Thyroid gland (tissue), 4 donors: ENCODE measurements around the gene KLRB1. TPM values are rescaled to one million over a fixed set of nuclear protein-coding genes. Genes with fewer than 3 reads are reported as not detected.
"Not testable (repeated sequence)": the region's sequence is repeated elsewhere in the genome, so short reads cannot be mapped to it uniquely, and the experiment has no call there.

ENCODE experiments used
- DNase-seq, 2 donors: peaks; one replicate each; pipeline ENCODE4 v3.0.0-alpha.2; 2019
- H3K27ac ChIP-seq, 3 donors: fragments of 200-600 bp; sonication (generic); 1 replicate in 2 of 3; 2 replicates in 1 of 3; pipeline ENCODE4 v1.5.1; 2016 to 2019; ENCODE audit warnings: mild to moderate bottlenecking in 1 of 3, moderate library complexity in 1 of 3
- H3K27me3 ChIP-seq: fragments of 200-600 bp; sonication (generic); one replicate; pipeline ENCODE4 v1.5.1; 2019
- H3K36me3 ChIP-seq, 2 donors: fragments of 200-600 bp; sonication (generic); one replicate each; pipeline ENCODE4 v1.5.1; 2016 to 2019
- H3K4me1 ChIP-seq, 2 donors: fragments of 200-600 bp; sonication (generic); one replicate each; pipeline ENCODE4 v1.5.1; 2017 to 2019
- H3K4me3 ChIP-seq, 3 donors: fragments of 200-600 bp; sonication (generic); replicated peaks in 1 of 3; 1 replicate in 2 of 3; 2 replicates in 1 of 3; pipeline ENCODE4 v1.5.1; 2016; ENCODE audit warnings: mild to moderate bottlenecking in 1 of 3
- H3K9me3 ChIP-seq: fragments of 200-600 bp; sonication (generic); one replicate; pipeline ENCODE4 v1.5.1; 2017
- CTCF ChIP-seq, 6 experiments: fragments of 200-600 bp in 3 of 6; fragments of 450-650 bp in 3 of 6; sonication (generic) in 3 of 6; IDR thresholded peaks; one replicate each; pipeline ENCODE4 v1.5.1; 2016 to 2019; ENCODE audit warnings: antibody characterized with exemption in 6 of 6, mild to moderate bottlenecking in 2 of 6, inconsistent platforms in 1 of 6, moderate library complexity in 1 of 6
- POLR2A ChIP-seq, 2 donors: fragments of 450-650 bp; IDR thresholded peaks; one replicate each; pipeline ENCODE4 v1.6.1; 2017; ENCODE audit warnings: antibody characterized with exemption in 2 of 2, mild to moderate bottlenecking in 2 of 2, moderate library complexity in 1 of 2
- WGBS, 2 donors: methylation state at CpG; one replicate each; pipeline ENCODE4 v1.1.5; 2017; 5-methylcytosine and 5-hydroxymethylcytosine counted together
- intact Hi-C: fragments of 100-400 bp; cut with DNase I; formaldehyde crosslinking; loops from one replicate; pipeline ENCODE4 v1.15.1; 2023
- total RNA-seq, 4 donors: library from RNA; depleted of rRNA; stranded (reverse); fragments of >200 nt; gene quantifications; one replicate each; pipeline ENCODE4 v1.2.3, GENCODE V29; 2016

KLRB1 gene
- total RNA-seq, 4 donors from 2014 or later, result 0.22 to 1.0 (median 0.60) TPM

GRCh38 chr12:9632766-9633165 is 25.1 kb upstream of the KLRB1 start:
- Histone ChIP-seq H3K36me3 (no peaks in the 10 kb centered on the region), H3K4me1 (no peaks in the 10 kb centered on the region), H3K27ac (no peak overlapping the region), H3K9me3 (no peaks in the 10 kb centered on the region), H3K27me3 (no peaks in the 10 kb centered on the region), H3K4me3 (no peak overlapping the region)
- intact Hi-C loops, result loop anchor here (2.0 kb wide), 1 partner anchor 78 kb away; no protein-coding TSS in a partner anchor
- WGBS, 2 donors, result 90 to 96% methylated on average over 13 of the region's 13 CpGs
- DNase-seq, result no peak
- no peak for TF ChIP-seq POLR2A (IDR thresholded peaks at IDR 0.05)
- TF ChIP-seq CTCF (IDR thresholded peaks at IDR 0.05), result no peak

DNA sequence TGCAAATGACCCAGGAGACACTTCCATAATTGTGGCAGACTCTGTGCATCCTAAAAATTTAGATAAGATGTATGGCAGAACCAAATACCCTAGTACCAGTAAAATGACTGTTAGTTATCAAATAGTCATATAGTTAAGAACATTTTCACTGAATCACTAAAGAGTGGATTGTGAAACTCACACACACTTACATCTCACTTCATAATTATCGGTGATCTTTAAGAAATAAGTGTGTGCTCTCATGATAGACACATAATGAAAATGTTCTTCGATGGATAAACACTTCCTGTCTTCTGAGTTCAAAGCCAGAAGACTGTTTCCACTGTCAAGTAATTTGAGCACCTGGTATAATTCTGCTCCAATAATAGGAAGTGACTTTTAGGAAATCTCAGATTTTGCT is 19.1 kb upstream of the KLRB1 start:
- intact Hi-C loops, result no loop called here
- H3K27me3 ChIP-seq, result no peaks in the 10 kb centered on the region
- no peak overlapping the region for H3K4me3 ChIP-seq
- H3K27ac ChIP-seq, result no peak overlapping the region
- H3K36me3 ChIP-seq, result no peaks in the 10 kb centered on the region
- H3K4me1 ChIP-seq, result no peaks in the 10 kb centered on the region
- H3K9me3 ChIP-seq, result no peaks in the 10 kb centered on the region
- no peak for DNase-seq
- TF ChIP-seq CTCF (IDR thresholded peaks at IDR 0.05) (no peak), POLR2A (IDR thresholded peaks at IDR 0.05) (no peak)
- WGBS, 2 donors, result 85 to 89% methylated on average over 2 of the region's 2 CpGs

DNA sequence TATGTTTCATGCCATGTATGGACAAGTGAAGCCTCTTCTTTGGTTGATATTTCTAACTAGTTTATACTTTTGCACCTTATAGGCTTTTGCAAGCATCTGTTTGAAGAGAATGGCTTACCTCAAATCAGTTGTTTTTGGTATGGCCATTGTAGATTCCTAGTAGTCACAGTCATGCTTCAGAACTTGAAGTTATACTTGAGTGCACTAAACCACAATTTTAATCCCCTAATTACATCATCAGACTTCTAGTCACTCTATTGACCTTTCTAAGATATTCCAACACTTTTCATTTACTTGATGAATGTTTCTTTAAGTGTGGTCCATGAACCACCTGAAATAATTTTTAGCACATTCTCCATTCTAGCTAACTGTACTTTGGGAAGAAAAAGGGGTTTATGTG is 18.6 kb upstream of the KLRB1 start:
- Histone ChIP-seq H3K9me3 (no peaks in the 10 kb centered on the region), H3K4me3 (no peak overlapping the region), H3K4me1 (no peaks in the 10 kb centered on the region), H3K36me3 (no peaks in the 10 kb centered on the region), H3K27ac (no peak overlapping the region), H3K27me3 (no peaks in the 10 kb centered on the region)
- TF ChIP-seq CTCF (IDR thresholded peaks at IDR 0.05) (no peak), POLR2A (IDR thresholded peaks at IDR 0.05) (no peak)
- no peak for DNase-seq
- intact Hi-C loops, result no loop called here

DNA sequence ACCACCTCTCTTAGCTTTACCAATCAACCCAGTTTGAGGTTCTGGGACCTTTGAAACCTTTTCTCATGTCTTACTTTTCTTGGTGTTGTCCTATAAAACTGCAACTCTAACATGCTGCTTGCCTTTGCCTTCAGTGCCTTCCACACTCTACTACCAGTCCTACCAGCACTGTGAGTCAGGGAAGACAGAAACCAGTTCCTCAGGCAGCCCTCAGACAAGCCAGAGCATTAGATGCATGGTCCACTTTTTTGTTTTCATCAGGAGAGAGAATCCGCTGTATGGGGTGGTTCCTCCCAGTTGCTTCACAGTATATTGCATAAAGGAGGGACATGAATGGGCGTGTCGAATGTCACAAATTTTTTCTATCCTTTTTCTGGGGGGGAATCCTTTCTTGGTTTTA is 17.3 kb upstream of the KLRB1 start:
- DNase-seq, result no peak
- intact Hi-C loops, result no loop called here
- H3K27ac ChIP-seq, result no peak overlapping the region
- TF ChIP-seq POLR2A (IDR thresholded peaks at IDR 0.05) (no peak), CTCF (IDR thresholded peaks at IDR 0.05) (no peak)
- H3K4me3 ChIP-seq, result no peak overlapping the region
- no peaks in the 10 kb centered on the region for H3K27me3 ChIP-seq
- H3K4me1 ChIP-seq, result no peaks in the 10 kb centered on the region
- H3K9me3 ChIP-seq, result no peaks in the 10 kb centered on the region
- 95 to 100% methylated on average over 3 of the region's 3 CpGs for WGBS, 2 donors
- no peaks in the 10 kb centered on the region for H3K36me3 ChIP-seq

GRCh38 chr12:9619411-9620179 is 11.9 kb upstream of the KLRB1 start:
- Histone ChIP-seq H3K9me3 (no peaks in the 10 kb centered on the region), H3K36me3 (no peaks in the 10 kb centered on the region), H3K27ac (no peak overlapping the region), H3K27me3 (no peaks in the 10 kb centered on the region), H3K4me1 (no peaks in the 10 kb centered on the region), H3K4me3 (no peak overlapping the region)
- TF ChIP-seq CTCF (IDR thresholded peaks at IDR 0.05), result no peak
- TF ChIP-seq POLR2A (IDR thresholded peaks at IDR 0.05), result no peak
- intact Hi-C loops, result no loop called here
- 82 to 88% methylated on average over 6 of the region's 6 CpGs for WGBS, 2 donors
- no peak for DNase-seq

DNA sequence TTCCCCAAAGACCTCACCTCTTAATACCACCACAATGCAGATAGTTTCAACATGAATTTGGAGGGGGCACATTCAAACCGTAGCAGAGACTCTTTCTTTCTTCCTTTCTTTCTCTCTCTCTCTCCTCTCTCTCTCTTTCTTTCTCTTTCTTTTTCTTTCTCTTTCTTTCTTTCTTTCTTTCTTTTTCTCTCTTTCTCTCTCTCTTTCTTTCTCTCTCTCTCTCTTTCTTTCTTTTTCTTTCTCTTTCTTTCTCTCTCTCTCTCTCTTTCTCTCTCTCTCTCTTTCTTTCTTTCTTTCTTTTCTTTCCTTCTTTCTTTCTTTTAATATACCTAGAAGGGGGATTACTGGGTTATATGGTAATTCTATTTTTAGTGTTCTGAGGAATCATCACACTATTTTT is 11.2 kb upstream of the KLRB1 start:
- DNase-seq, H3K36me3 ChIP-seq, H3K27me3 ChIP-seq, H3K4me3 ChIP-seq, H3K27ac ChIP-seq, H3K4me1 ChIP-seq, intact Hi-C loops, H3K9me3 ChIP-seq: not testable (repeated sequence)
- 91 to 94% methylated on average over 1 of the region's 1 CpG for WGBS, 2 donors
